MCF 10A (cell line): ENCODE results near the gene GPR37L1. TPM values are rescaled to one million over a fixed set of nuclear protein-coding genes. Genes with fewer than 3 reads are reported as not detected.

Experiments used
- BruUV-seq: library from RNA; stranded (reverse); fragments of 400-500 nt; replicated peaks from 2 replicates; lab custom pipeline; 2021; lab: Mats Ljungman, UMichigan
- CTCF ChIA-PET: fragments of 300-600 bp; sonication (Branson Sonifier 250); formaldehyde crosslinking; extraction: SDS; loops from one replicate; lab custom pipeline; 2021; ENCODE audit warnings: antibody characterized with exemption, inconsistent platforms; lab: Yijun Ruan, JAX
- POLR2A ChIA-PET: fragments of 300-600, 350-650 bp; sonication (Branson Sonifier 250); formaldehyde crosslinking; extraction: SDS; loops from one replicate; lab custom pipeline; 2020; ENCODE audit warnings: antibody characterized with exemption, inconsistent platforms; lab: Yijun Ruan, JAX
- DNase-seq: peaks from one replicate; pipeline ENCODE4 v3.0.0-alpha.2; 2018; ENCODE audit not compliant: unreplicated experiment
- H3K27ac Mint-ChIP-seq: one replicate; pipeline ENCODE4 v1.8.0; 2022; ENCODE audit warnings: mild to moderate bottlenecking, low read depth, mixed read lengths; ENCODE audit not compliant: unreplicated experiment
- H3K27me3 Mint-ChIP-seq: one replicate; pipeline ENCODE4 v1.8.0; 2022; ENCODE audit warnings: mixed read lengths; ENCODE audit not compliant: insufficient read depth, unreplicated experiment
- H3K36me3 Mint-ChIP-seq: one replicate; pipeline ENCODE4 v1.8.0; 2022; ENCODE audit warnings: mild to moderate bottlenecking, moderate library complexity, mixed read lengths; ENCODE audit not compliant: insufficient read depth, unreplicated experiment
- H3K4me1 Mint-ChIP-seq: one replicate; pipeline ENCODE4 v1.8.0; 2022; ENCODE audit warnings: mixed read lengths; ENCODE audit not compliant: insufficient read depth, unreplicated experiment
- H3K4me3 Mint-ChIP-seq: one replicate; pipeline ENCODE4 v1.8.0; 2022; ENCODE audit warnings: mild to moderate bottlenecking, moderate library complexity, mixed read lengths; ENCODE audit not compliant: unreplicated experiment
- H3K9me3 Mint-ChIP-seq: one replicate; pipeline ENCODE4 v1.8.0; 2022; ENCODE audit warnings: mixed read lengths; ENCODE audit not compliant: unreplicated experiment
- CTCF ChIP-seq: fragments of 200-600 bp; IDR thresholded peaks from one replicate; pipeline ENCODE4 v1.8.0; 2022; ENCODE audit warnings: antibody characterized with exemption, mild to moderate bottlenecking; ENCODE audit not compliant: unreplicated experiment
- intact Hi-C: fragments of 100-400 bp; cut with micrococcal nuclease; formaldehyde crosslinking; loops from 2 replicates; pipeline ENCODE4 v1.14.1; 2022
- total RNA-seq: library from RNA; stranded (reverse); gene quantifications from 2 replicates; pipeline ENCODE4 v1.2.3, GENCODE V29; 2022

The GPR37L1 gene
- total RNA-seq, 1 experiment from 2014 or later = not detected

GRCh38 chr1:202160377-202160940 is 37.7 kb downstream of the GPR37L1 start, which contains the start of gene PTPN7:
Gene PTPN7, minus strand, starts transcription at chr1:202160602. Its CDS starts 1,200 bp downstream, at chr1:202159402.
- TF ChIP-seq CTCF = peak; percentile 11
- POLR2A ChIA-PET = no interaction called here
- Mint-ChIP-seq H3K27me3 (peaks cover 11% of the 10 kb centered on the region), H3K36me3 (peaks cover 6% of the 10 kb centered on the region), H3K4me3 (no peak within 1 kb of the TSS), H3K9me3 (no peaks in the 10 kb centered on the region), H3K4me1 (peaks cover 8% of the 10 kb centered on the region), H3K27ac (no peak within 1 kb of the TSS)
- no peak for DNase-seq
- CTCF ChIA-PET = interaction anchor here (0.6 to 0.9 kb wide), 6 partner anchors 25 to 560 kb away, joined by 3 to 7 read pairs (median 4); no protein-coding TSS in a partner anchor
- BruUV-seq = no TSS peak
- intact Hi-C loops = no loop called here

GRCh38 chr1:202161151-202162046 is 38.7 kb downstream of the GPR37L1 start:
- no peak overlapping the region for H3K4me3 Mint-ChIP-seq
- H3K27me3 Mint-ChIP-seq = peaks cover 11% of the 10 kb centered on the region
- DNase-seq = no peak
- no peaks in the 10 kb centered on the region for H3K9me3 Mint-ChIP-seq
- intact Hi-C loops = no loop called here
- no TSS peak for BruUV-seq
- H3K36me3 Mint-ChIP-seq = peaks cover 6% of the 10 kb centered on the region
- ChIA-PET CTCF (interaction anchor here (1.2 to 4.5 kb wide), 3 partner anchors 23 to 31 kb away, joined by 4 to 18 read pairs (median 12); no protein-coding TSS in a partner anchor), POLR2A (no interaction called here)
- no peak overlapping the region for H3K27ac Mint-ChIP-seq
- TF ChIP-seq CTCF = no peak
- H3K4me1 Mint-ChIP-seq = peaks cover 7% of the 10 kb centered on the region

GRCh38 chr1:202162047-202162417 is 39.3 kb downstream of the GPR37L1 start:
- BruUV-seq = no TSS peak
- no peak for DNase-seq
- Mint-ChIP-seq H3K9me3 (no peaks in the 10 kb centered on the region), H3K27me3 (peaks cover 11% of the 10 kb centered on the region), H3K36me3 (peaks cover 6% of the 10 kb centered on the region), H3K4me3 (no peak overlapping the region), H3K4me1 (peaks cover 7% of the 10 kb centered on the region), H3K27ac (no peak overlapping the region)
- intact Hi-C loops = no loop called here
- ChIA-PET POLR2A (no interaction called here), CTCF (interaction anchor here (1.2 to 4.5 kb wide), 4 partner anchors 23 to 30 kb away, joined by 4 to 18 read pairs (median 10); no protein-coding TSS in a partner anchor)
- no peak for TF ChIP-seq CTCF
